CD4-positive, alpha-beta T cell (primary cell): ENCODE measurements around the gene PROB1. TPM values are rescaled to one million over a fixed set of nuclear protein-coding genes. Genes with fewer than 3 reads are reported as not detected.
"Not testable (repeated sequence)": the region's sequence is repeated elsewhere in the genome, so short reads cannot be mapped to it uniquely, and the experiment has no call there.

Experiments used
- ATAC-seq: fragments of 200-7000 bp; cut with Tn5 transposase; one replicate; pipeline ENCODE4 v1.10.0; 2022; ENCODE audit warnings: mild to moderate bottlenecking; ENCODE audit not compliant: poor library complexity
- CTCF ChIA-PET: fragments of 350-600 bp; sonication (Branson Sonifier 250); formaldehyde crosslinking; loops from one replicate; lab custom pipeline; 2021; ENCODE audit warnings: antibody characterized with exemption, inconsistent platforms; lab: Charles Lee
- POLR2A ChIA-PET: fragments of 350-600 bp; sonication (Branson Sonifier 250); formaldehyde crosslinking; loops from one replicate; lab custom pipeline; 2021; ENCODE audit warnings: antibody characterized with exemption, inconsistent platforms; lab: Charles Lee
- DNase-seq, 14 experiments: peaks; one replicate each; pipeline ENCODE4 v3.0.0-alpha.2; 2013 to 2020; ENCODE audit warnings: mixed read lengths in 2 of 14
- H3K27ac ChIP-seq, 2 donors: one replicate each; pipeline versions ENCODE4 v1.5.1 to v1.7.0; 2013; ENCODE audit warnings: low read length in 2 of 2, low read depth in 1 of 2, mild to moderate bottlenecking in 1 of 2
- H3K27me3 ChIP-seq, 2 experiments: 1 replicate in 1 of 2; 2 replicates in 1 of 2; pipeline versions ENCODE4 v1.6.1 to v1.7.0; 2013; ENCODE audit warnings: low read length in 2 of 2, control low read depth in 1 of 2, mild to moderate bottlenecking in 1 of 2, moderate library complexity in 1 of 2; ENCODE audit not compliant: insufficient read depth in 2 of 2, control insufficient read depth in 1 of 2
- H3K36me3 ChIP-seq: one replicate; pipeline ENCODE4 v1.6.1; 2013; ENCODE audit warnings: low read length, control low read depth; ENCODE audit not compliant: insufficient read depth
- H3K4me1 ChIP-seq: one replicate; pipeline ENCODE4 v1.6.1; 2013; ENCODE audit warnings: low read length, control low read depth; ENCODE audit not compliant: insufficient read depth
- H3K4me3 ChIP-seq: one replicate; pipeline ENCODE4 v1.5.1; 2013; ENCODE audit warnings: mild to moderate bottlenecking, low read length, moderate library complexity
- H3K9me3 ChIP-seq, 2 experiments: 1 replicate in 1 of 2; 2 replicates in 1 of 2; pipeline versions ENCODE4 v1.6.1 to v1.7.0; 2013; ENCODE audit warnings: low read length in 2 of 2, mild to moderate bottlenecking in 2 of 2, control low read depth in 1 of 2, moderate library complexity in 1 of 2; ENCODE audit not compliant: control insufficient read depth in 1 of 2, insufficient read depth in 1 of 2
- H3K27ac Mint-ChIP-seq: one replicate; pipeline ENCODE4 v1.8.0; 2020; ENCODE audit warnings: mixed read lengths
- H3K27me3 Mint-ChIP-seq: one replicate; pipeline ENCODE4 v1.8.0; 2021; ENCODE audit warnings: mixed read lengths
- H3K36me3 Mint-ChIP-seq: one replicate; pipeline ENCODE4 v1.8.0; 2021; ENCODE audit warnings: low read depth, mixed read lengths
- H3K4me1 Mint-ChIP-seq: one replicate; pipeline ENCODE4 v1.8.0; 2021; ENCODE audit warnings: low read depth, mixed read lengths
- H3K4me3 Mint-ChIP-seq: one replicate; pipeline ENCODE4 v1.8.0; 2020; ENCODE audit warnings: mild to moderate bottlenecking, mixed read lengths
- H3K9me3 Mint-ChIP-seq: one replicate; pipeline ENCODE4 v1.8.0; 2020; ENCODE audit warnings: mixed read lengths
- intact Hi-C, 2 experiments: fragments of 100-400 bp; cut with DNase I in 1 of 2; cut with micrococcal nuclease in 1 of 2; formaldehyde crosslinking; loops; one replicate each; pipeline versions ENCODE4 v1.15.1 to v1.9.0; 2023 to 2025; cut with DNase I, micrococcal nuclease
- total RNA-seq, 174 experiments: library from RNA in 2 of 174; stranded (reverse) in 2 of 174; gene quantifications; one replicate each; pipeline ENCODE4 v1.2.3 and lab custom pipeline; 2021 to 2026
- TF ChIP-seq, protein P1 (sequence below): fragments of 200-600 bp; IDR thresholded peaks from one replicate; pipeline ENCODE4 v1.8.0; 2022; ENCODE audit warnings: antibody characterized with exemption, mild to moderate bottlenecking

Gene PROB1
- total RNA-seq, 2 experiments from 2014 or later: 0.25 to 0.41 TPM

DNA sequence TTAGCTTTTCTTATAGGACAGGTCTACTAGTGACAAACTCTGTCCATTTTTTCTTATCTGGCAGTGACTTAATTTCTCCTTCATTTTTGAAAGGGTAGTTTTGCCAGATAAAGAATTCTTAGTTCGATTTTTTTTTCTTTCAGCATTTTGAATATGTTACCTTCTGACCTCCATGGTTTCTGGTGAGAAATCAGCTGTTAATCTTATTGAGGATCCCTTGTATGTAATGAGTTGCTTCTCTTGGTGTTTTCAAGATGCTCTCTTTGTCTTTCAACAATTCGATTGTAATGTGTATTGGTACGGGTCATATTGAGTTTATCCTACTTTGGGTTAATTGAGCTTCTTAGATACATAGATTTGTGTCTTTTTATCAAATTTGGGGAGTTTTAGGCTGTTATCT, 40.7 kb downstream of the PROB1 start:
- TF ChIP-seq, protein P1, sequence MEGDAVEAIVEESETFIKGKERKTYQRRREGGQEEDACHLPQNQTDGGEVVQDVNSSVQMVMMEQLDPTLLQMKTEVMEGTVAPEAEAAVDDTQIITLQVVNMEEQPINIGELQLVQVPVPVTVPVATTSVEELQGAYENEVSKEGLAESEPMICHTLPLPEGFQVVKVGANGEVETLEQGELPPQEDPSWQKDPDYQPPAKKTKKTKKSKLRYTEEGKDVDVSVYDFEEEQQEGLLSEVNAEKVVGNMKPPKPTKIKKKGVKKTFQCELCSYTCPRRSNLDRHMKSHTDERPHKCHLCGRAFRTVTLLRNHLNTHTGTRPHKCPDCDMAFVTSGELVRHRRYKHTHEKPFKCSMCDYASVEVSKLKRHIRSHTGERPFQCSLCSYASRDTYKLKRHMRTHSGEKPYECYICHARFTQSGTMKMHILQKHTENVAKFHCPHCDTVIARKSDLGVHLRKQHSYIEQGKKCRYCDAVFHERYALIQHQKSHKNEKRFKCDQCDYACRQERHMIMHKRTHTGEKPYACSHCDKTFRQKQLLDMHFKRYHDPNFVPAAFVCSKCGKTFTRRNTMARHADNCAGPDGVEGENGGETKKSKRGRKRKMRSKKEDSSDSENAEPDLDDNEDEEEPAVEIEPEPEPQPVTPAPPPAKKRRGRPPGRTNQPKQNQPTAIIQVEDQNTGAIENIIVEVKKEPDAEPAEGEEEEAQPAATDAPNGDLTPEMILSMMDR: no peak
- Mint-ChIP-seq H3K4me1 (peaks cover 56% of the 10 kb centered on the region), H3K4me3 (no peak overlapping the region)

DNA sequence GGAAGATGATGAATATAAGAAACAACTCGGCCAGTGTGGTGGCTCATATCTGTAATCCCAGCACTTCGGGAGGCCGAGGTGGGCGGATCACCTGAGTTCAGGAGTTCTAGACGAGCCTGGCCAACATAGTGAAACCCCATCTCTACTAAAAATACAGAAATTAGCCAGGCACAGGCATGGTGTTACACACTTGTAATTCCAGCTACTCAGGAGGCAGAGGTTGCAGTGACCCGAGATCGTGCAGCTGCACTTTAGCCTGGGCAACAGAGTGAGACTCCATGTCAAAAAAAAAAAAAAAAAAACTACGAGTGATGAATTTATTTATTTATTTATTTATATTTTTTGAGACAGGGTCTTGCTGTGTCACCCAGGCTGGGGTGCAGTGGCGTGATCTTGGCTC, 47.0 kb downstream of the PROB1 start:
- H3K9me3 ChIP-seq, H3K27ac ChIP-seq, POLR2A ChIA-PET, CTCF ChIA-PET, ATAC-seq, H3K9me3 Mint-ChIP-seq, H3K27me3 ChIP-seq, DNase-seq, H3K4me3 ChIP-seq, H3K27ac Mint-ChIP-seq, H3K27me3 Mint-ChIP-seq, H3K4me3 Mint-ChIP-seq, intact Hi-C loops: not testable (repeated sequence)
- Histone ChIP-seq H3K4me1 (peaks cover 42% of the 10 kb centered on the region), H3K36me3 (peaks cover 12% of the 10 kb centered on the region)
- H3K36me3 Mint-ChIP-seq: peaks cover 66% of the 10 kb centered on the region
- peaks cover 66% of the 10 kb centered on the region for H3K4me1 Mint-ChIP-seq

More for the DNA sequence above, 40.7 kb downstream of the PROB1 start:
- Mint-ChIP-seq H3K27me3 (no peaks in the 10 kb centered on the region), H3K36me3 (peaks cover 62% of the 10 kb centered on the region), H3K9me3 (no peaks in the 10 kb centered on the region), H3K27ac (no peak overlapping the region)
- Histone ChIP-seq H3K27me3 (no peaks in the 10 kb centered on the region), H3K9me3 (no peaks in the 10 kb centered on the region), H3K27ac (no peak overlapping the region), H3K4me1 (peaks cover 15% of the 10 kb centered on the region), H3K36me3 (peaks cover 20% of the 10 kb centered on the region), H3K4me3 (no peak overlapping the region)
- CTCF ChIA-PET: interaction anchor here (0.8 kb wide), 1 partner anchor 50 kb away, joined by 3 read pairs; no protein-coding TSS in a partner anchor
- intact Hi-C loops: no loop called here
- ATAC-seq: no peak
- POLR2A ChIA-PET: interaction anchor here (0.6 to 4.1 kb wide), 2 partner anchors 12 to 16 kb away, joined by 3 to 26 read pairs; partner anchors contain the start of gene PAIP2
- DNase-seq: no peak

DNA sequence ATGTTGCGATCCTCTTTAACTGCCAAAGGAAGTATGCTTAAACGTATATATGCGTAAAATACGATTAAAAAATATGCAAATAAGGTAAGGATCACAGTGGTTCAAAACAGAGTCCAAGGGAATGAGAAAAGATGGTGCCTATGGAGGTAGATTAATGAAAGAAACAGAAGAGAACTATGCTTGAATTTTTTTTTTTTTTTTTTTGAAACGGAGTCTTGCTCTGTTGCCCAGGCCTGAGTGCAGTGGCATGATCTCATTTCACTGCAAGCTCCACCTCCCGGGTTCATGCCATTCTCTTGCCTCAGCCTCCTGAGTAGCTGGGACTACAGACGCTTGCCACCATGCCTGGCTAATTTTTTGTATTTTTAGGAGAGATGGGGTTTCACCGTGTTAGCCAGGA, 49.5 kb downstream of the PROB1 start:
- H3K27me3 Mint-ChIP-seq, H3K27me3 ChIP-seq, CTCF ChIA-PET, H3K9me3 ChIP-seq, H3K36me3 ChIP-seq, H3K27ac ChIP-seq, H3K27ac Mint-ChIP-seq, DNase-seq, intact Hi-C loops, H3K9me3 Mint-ChIP-seq, ATAC-seq, H3K4me3 ChIP-seq: not testable (repeated sequence)
- POLR2A ChIA-PET: interaction anchor here (0.7 to 0.8 kb wide), 2 partner anchors 26 to 49 kb away, joined by 3 read pairs; no protein-coding TSS in a partner anchor
- Mint-ChIP-seq H3K36me3 (peaks cover 66% of the 10 kb centered on the region), H3K4me1 (peaks cover 68% of the 10 kb centered on the region), H3K4me3 (peak overlapping the region; percentile 40)
- H3K4me1 ChIP-seq: peaks cover 54% of the 10 kb centered on the region

DNA sequence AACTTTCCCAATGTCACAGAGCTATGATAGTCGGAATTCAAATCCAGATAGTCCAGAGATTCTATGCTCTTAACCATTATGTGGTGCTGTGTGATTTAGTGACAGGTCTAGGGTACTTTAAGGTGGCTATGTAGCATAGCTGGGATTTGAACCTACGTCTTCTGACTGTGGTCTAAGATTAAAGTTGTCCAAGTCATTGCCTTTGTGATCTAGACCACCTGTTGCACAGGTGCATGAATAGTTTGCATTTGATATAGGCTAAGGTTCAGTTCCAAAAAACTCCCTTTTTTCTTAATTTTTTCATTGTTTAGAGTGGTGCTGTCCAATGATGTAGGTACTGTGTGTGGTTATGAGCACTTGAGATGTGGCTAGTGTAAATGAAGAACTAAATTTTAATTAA, 50.7 kb downstream of the PROB1 start:
- H3K36me3 ChIP-seq: peaks cover 6% of the 10 kb centered on the region
- Mint-ChIP-seq H3K36me3 (peaks cover 61% of the 10 kb centered on the region), H3K4me1 (peaks cover 67% of the 10 kb centered on the region), H3K9me3 (no peaks in the 10 kb centered on the region), H3K27ac (peak overlapping the region; percentile 24), H3K4me3 (peak overlapping the region; percentile 74), H3K27me3 (no peaks in the 10 kb centered on the region)
- H3K4me3 ChIP-seq: no peak overlapping the region
- H3K9me3 ChIP-seq: no peaks in the 10 kb centered on the region
- TF ChIP-seq, protein P1: no peak
- no peak overlapping the region for H3K27ac ChIP-seq
- no peaks in the 10 kb centered on the region for H3K27me3 ChIP-seq
- DNase-seq (no peak), ATAC-seq (no peak)
- ChIA-PET CTCF (no interaction called here), POLR2A (interaction anchor here (0.9 to 1.4 kb wide), 2 partner anchors 28 to 50 kb away, joined by 3 to 5 read pairs; partner anchors contain the start of gene MATR3)
- intact Hi-C loops: loop anchor here (5.0 kb wide), 5 partner anchors 43 to 767 kb away; partner anchors contain the start of genes HSPA9 (in 1 of the 2), MZB1 (in 1 of the 2) and UBE2D2 (in 1 of the 2)
- H3K4me1 ChIP-seq: peaks cover 46% of the 10 kb centered on the region
